SK-N-SH (cell line): ENCODE data around the gene RPL18. TPM values are rescaled to one million over a fixed set of nuclear protein-coding genes. Genes with fewer than 3 reads are reported as not detected.
"Not testable (repeated sequence)": the region's sequence is repeated elsewhere in the genome, so short reads cannot be mapped to it uniquely, and the experiment has no call there.

Source experiments
- CTCF ChIA-PET: fragments of 300-600, 350-600 bp; formaldehyde crosslinking; extraction: SDS; loops from one replicate; lab custom pipeline; 2021; lab: Yijun Ruan, JAX
- POLR2A ChIA-PET: fragments of 350-600 bp; sonication (Branson Sonifier 250); formaldehyde crosslinking; extraction: SDS; loops from one replicate; lab custom pipeline; 2020; ENCODE audit warnings: antibody characterized with exemption, inconsistent platforms; lab: Yijun Ruan, JAX
- DNase-seq: peaks from one replicate; pipeline ENCODE4 v3.0.0; 2012
- H2AFZ ChIP-seq: fragments of 200-600 bp; sonication (generic); 2 replicates; pipeline ENCODE4 v1.8.1; 2016; ENCODE audit warnings: antibody characterized with exemption, mild to moderate bottlenecking, low read depth
- H3F3A ChIP-seq: fragments of 200-600 bp; sonication (generic); replicated peaks from 2 replicates; pipeline ENCODE3; 2016; ENCODE audit warnings: antibody characterized with exemption, mild to moderate bottlenecking; ENCODE audit not compliant: insufficient read depth
- H3K27ac ChIP-seq, 2 experiments: fragments of 200-500 bp in 1 of 2; fragments of 200-600 bp in 1 of 2; sonication (Bioruptor generic) in 1 of 2; sonication (generic), shearing (Covaris generic) in 1 of 2; 2 replicates each; pipeline versions ENCODE4 v1.5.1 to v1.6.1; 2014 to 2016; ENCODE audit warnings: low read depth in 2 of 2, inconsistent platforms in 1 of 2, low read length in 1 of 2, mild to moderate bottlenecking in 1 of 2, mixed read lengths in 1 of 2
- H3K27me3 ChIP-seq: fragments of 200-600 bp; sonication (generic), shearing (Covaris generic); 2 replicates; pipeline ENCODE4 v1.6.1; 2016; ENCODE audit warnings: mixed run types; ENCODE audit not compliant: insufficient read depth
- H3K36me3 ChIP-seq, 2 experiments: fragments of 200-500 bp in 1 of 2; fragments of 200-600 bp in 1 of 2; sonication (Bioruptor generic) in 1 of 2; sonication (generic) in 1 of 2; replicated peaks in 1 of 2; 2 replicates each; pipeline versions ENCODE3 to v1.5.1; 2014 to 2016; ENCODE audit warnings: low read length in 1 of 2, mild to moderate bottlenecking in 1 of 2; ENCODE audit not compliant: insufficient read depth in 2 of 2, control insufficient read depth in 1 of 2
- H3K4me1 ChIP-seq, 2 experiments: fragments of 200-500 bp in 1 of 2; fragments of 200-600 bp in 1 of 2; sonication (Bioruptor generic) in 1 of 2; sonication (generic), shearing (Covaris generic) in 1 of 2; 2 replicates each; pipeline versions ENCODE4 v1.5.1 to v1.6.1; 2014 to 2016; ENCODE audit warnings: low read depth in 1 of 2, low read length in 1 of 2, mixed run types in 1 of 2; ENCODE audit not compliant: insufficient read depth in 2 of 2, control insufficient read depth in 1 of 2
- H3K4me2 ChIP-seq: fragments of 200-600 bp; sonication (generic), shearing (Covaris generic); 2 replicates; pipeline ENCODE4 v1.6.1; 2017; ENCODE audit warnings: mixed run types
- H3K4me3 ChIP-seq, 2 experiments: fragments of 200-500 bp in 1 of 2; fragments of 200-600 bp in 1 of 2; sonication (Bioruptor generic) in 1 of 2; sonication (generic), shearing (Covaris generic) in 1 of 2; 2 replicates each; pipeline versions ENCODE4 v1.5.1 to v1.8.1; 2014 to 2016; ENCODE audit warnings: low read depth in 2 of 2, inconsistent platforms in 1 of 2, low read length in 1 of 2, mild to moderate bottlenecking in 1 of 2, mixed read lengths in 1 of 2, moderate library complexity in 1 of 2
- H3K79me2 ChIP-seq: fragments of 200-600 bp; sonication (generic); 2 replicates; pipeline ENCODE4 v1.8.1; 2017; ENCODE audit warnings: mild to moderate bottlenecking; ENCODE audit not compliant: insufficient read depth
- H3K9ac ChIP-seq: fragments of 200-600 bp; sonication (generic); 2 replicates; pipeline ENCODE4 v1.6.1; 2017; ENCODE audit warnings: mixed run types
- H3K9me2 ChIP-seq: fragments of 200-600 bp; sonication (generic); 2 replicates; pipeline ENCODE4 v1.6.1; 2017; ENCODE audit warnings: mixed run types
- H3K9me3 ChIP-seq: fragments of 200-600 bp; sonication (generic); 2 replicates; pipeline ENCODE4 v1.6.1; 2017; ENCODE audit warnings: mixed run types, mild to moderate bottlenecking, moderate library complexity
- H4K20me1 ChIP-seq: fragments of 200-600 bp; sonication (generic); 2 replicates; pipeline ENCODE4 v1.6.1; 2017; ENCODE audit warnings: mild to moderate bottlenecking, mixed run types; ENCODE audit not compliant: insufficient read depth
- CHD2 ChIP-seq: fragments of 150-350 bp; IDR thresholded peaks from 2 replicates; pipeline ENCODE4 v1.6.1; 2018; ENCODE audit warnings: low read length; ENCODE audit not compliant: partially characterized antibody
- ELF1 ChIP-seq: IDR thresholded peaks from 2 replicates; pipeline ENCODE4 v1.4.0; 2012
- EZH2phosphoT487 ChIP-seq: fragments of 200-600 bp; sonication (generic); IDR thresholded peaks from 2 replicates; pipeline ENCODE4 v1.6.1; 2017; ENCODE audit warnings: low read depth, mixed run types, mild to moderate bottlenecking, antibody characterized with exemption, moderate library complexity, borderline replicate concordance
- FOSL2 ChIP-seq: IDR thresholded peaks from 2 replicates; pipeline ENCODE4 v1.4.0; 2012; ENCODE audit warnings: low read depth, mild to moderate bottlenecking, moderate library complexity, borderline replicate concordance
- FOXJ3 ChIP-seq: sonication (generic); formaldehyde crosslinking; IDR thresholded peaks from 2 replicates; pipeline ENCODE4 v1.5.1; 2020; ENCODE audit warnings: mild to moderate bottlenecking, missing genetic modification reagents
- GATA2 ChIP-seq: sonication (generic); formaldehyde crosslinking; IDR thresholded peaks from 2 replicates; pipeline ENCODE4 v1.5.0; 2020; ENCODE audit warnings: mild to moderate bottlenecking, missing genetic modification reagents
- MAX ChIP-seq: IDR thresholded peaks from 2 replicates; pipeline ENCODE4 v1.4.0; 2012; ENCODE audit warnings: low read depth
- MXI1 ChIP-seq: IDR thresholded peaks from 2 replicates; pipeline ENCODE4 v1.6.1; 2012; ENCODE audit warnings: mild to moderate bottlenecking, low read depth, low read length, improper control_type of control experiment
- NRF1 ChIP-seq: IDR thresholded peaks from 2 replicates; pipeline ENCODE4 v1.6.1; 2012; ENCODE audit warnings: low read depth, mild to moderate bottlenecking, low read length
- PBX3 ChIP-seq: IDR thresholded peaks from 2 replicates; pipeline ENCODE4; 2012
- RAD21 ChIP-seq: IDR thresholded peaks from 2 replicates; pipeline ENCODE4 v1.6.1; 2012; ENCODE audit warnings: mild to moderate bottlenecking, low read length
- YY1 ChIP-seq: IDR thresholded peaks from 2 replicates; pipeline ENCODE4 v1.4.0; 2012; ENCODE audit warnings: low read depth, mild to moderate bottlenecking
- ZBTB33 ChIP-seq: IDR thresholded peaks from 2 replicates; pipeline ENCODE4 v1.4.0; 2012; ENCODE audit warnings: low read depth, borderline replicate concordance
- WGBS: methylation state at CpG from one replicate; pipeline ENCODE4 v1.1.6; 2017; ENCODE audit warnings: low lambda C conversion rate; 5-methylcytosine and 5-hydroxymethylcytosine counted together
- polyA plus RNA-seq, 3 experiments: library from polyadenylated mRNA; depleted of rRNA; stranded (reverse); fragments of >200 nt; gene quantifications; 2 replicates each; pipeline ENCODE4 v1.2.3, GENCODE V29; 2012

The RPL18 gene
- polyA plus RNA-seq, 1 of the 3 experiments (the other 2 are of a cell fraction) = 2,225 TPM

GRCh38 chr19:48632692-48633147, 13.7 kb upstream of the RPL18 start:
- CTCF ChIA-PET = interaction anchor here (1.3 kb wide), 1 partner anchor 13 kb away, joined by 3 read pairs; the partner anchor contains the start of gene CA11
- H3K36me3 ChIP-seq = peaks cover 17 to 25% of the 10 kb centered on the region in 2 experiments
- H3K4me3 ChIP-seq = no peak overlapping the region
- no peaks in the 10 kb centered on the region; the same call in 1 of the 2 replicates for H3K79me2 ChIP-seq
- no peaks in the 10 kb centered on the region for H3K27me3 ChIP-seq
- peaks cover 25 to 31% of the 10 kb centered on the region in 2 experiments for H3K4me1 ChIP-seq
- H3K4me2 ChIP-seq = peak overlapping the region; percentile 99; the same call in 1 of the 2 replicates
- peaks cover 30% of the 10 kb centered on the region for H3F3A ChIP-seq
- POLR2A ChIA-PET = interaction anchor here (1.2 kb wide), 2 partner anchors 9 to 18 kb away, joined by 5 read pairs; partner anchors contain the start of gene FAM83E
- H2AFZ ChIP-seq = no peak overlapping the region
- 0 out of 2 replicates have a peak overlapping the region, but pooled peaks have one; percentile 17 for H3K9ac ChIP-seq
- no peak for DNase-seq
- TF ChIP-seq YY1 (no peak), PBX3 (no peak), EZH2phosphoT487 (no peak), FOSL2 (no peak), CHD2 (no peak), ELF1 (no peak), FOXJ3 (CRISPR knock-in tag) (no peak), GATA2 (no peak), ZBTB33 (no peak), NRF1 (no peak), MXI1 (no peak), MAX (no peak), RAD21 (no peak)
- H3K9me3 ChIP-seq = no peaks in the 10 kb centered on the region
- no peaks in the 10 kb centered on the region for H3K9me2 ChIP-seq
- H3K27ac ChIP-seq = peak overlapping the region in 1 of 2 experiments; percentile 96; a peak in 3 of 4 replicates
- H4K20me1 ChIP-seq = no peaks in the 10 kb centered on the region

GRCh38 chr19:48632286-48632685, 13.3 kb upstream of the RPL18 start:
- H4K20me1 ChIP-seq, H3K4me3 ChIP-seq, H3K9ac ChIP-seq, H2AFZ ChIP-seq, H3K27ac ChIP-seq, H3K27me3 ChIP-seq, DNase-seq, H3K79me2 ChIP-seq, H3K9me2 ChIP-seq, H3K9me3 ChIP-seq: not testable (repeated sequence)
- WGBS = 97% methylated on average over 11 of the region's 11 CpGs
- Histone ChIP-seq H3F3A (peaks cover 30% of the 10 kb centered on the region), H3K36me3 (peaks cover 17 to 25% of the 10 kb centered on the region in 2 experiments), H3K4me1 (peaks cover 25 to 31% of the 10 kb centered on the region in 2 experiments), H3K4me2 (peak overlapping the region; percentile 99; the same call in 1 of the 2 replicates)
- POLR2A ChIA-PET = interaction anchor here (1.2 kb wide), 2 partner anchors 9 to 18 kb away, joined by 5 read pairs; partner anchors contain the start of gene FAM83E
- CTCF ChIA-PET = interaction anchor here (1.3 kb wide), 1 partner anchor 14 kb away, joined by 3 read pairs; the partner anchor contains the start of gene CA11
